ENCODE results near the gene MANSC4. TPM values are rescaled to one million over a fixed set of nuclear protein-coding genes. Genes with fewer than 3 reads are reported as not detected.
"Not testable (repeated sequence)": the region's sequence is repeated elsewhere in the genome, so short reads cannot be mapped to it uniquely, and the experiment has no call there.

MANSC4 gene
- total and polyA plus RNA-seq, 2 donors (not counting 1 experiment from before 2014, with no cell fraction given), result 0.25 TPM; not detected in 1

- Mint-ChIP-seq H3K4me3 (no peak overlapping the region), H3K27ac (no peak overlapping the region), H3K9me3 (ENCODE audit: insufficient read depth) (no peaks in the 10 kb centered on the region), H3K4me1 (no peaks in the 10 kb centered on the region), H3K27me3 (no peaks in the 10 kb centered on the region)
- DNase-seq (no peak), ATAC-seq (ENCODE audit: low read depth) (no peak)
- H3K4me1 ChIP-seq (ENCODE audit: control insufficient read depth in 2 of 2, insufficient read depth in 2 of 2, low read length in 2 of 2), result no peaks in the 10 kb centered on the region
- no peaks in the 10 kb centered on the region for H3K27me3 ChIP-seq (replicated peaks in 1 of 4; ENCODE audit: control extremely low read depth in 1 of 4, control insufficient read depth in 3 of 4, insufficient read depth in 4 of 4, low read length in 3 of 4)
- H2AFZ ChIP-seq (ENCODE audit: insufficient read depth, low read depth, low read length, poor library complexity, severe bottlenecking), result no peak overlapping the region
- ChIA-PET POLR2A (no interaction called here), CTCF (no interaction called here)
- H3K36me3 ChIP-seq (replicated peaks in 1 of 2; ENCODE audit: control extremely low read depth in 1 of 2, control insufficient read depth in 1 of 2, extremely low read depth in 1 of 2, insufficient read depth in 2 of 2, low read length in 1 of 2), result peaks cover 2 to 24% of the 10 kb centered on the region in 2 experiments
- WGBS (ENCODE audit: insufficient coverage), result over 99% methylated on average over 13 of the region's 15 CpGs
- H3K4me2 ChIP-seq (replicated peaks; ENCODE audit: low read depth, low read length, poor library complexity, severe bottlenecking), result no peak overlapping the region
- intact Hi-C loops (cut with micrococcal nuclease), result no loop called here
- TF ChIP-seq EZH2 (IDR thresholded peaks at IDR 0.05; ENCODE audit: borderline replicate concordance, insufficient read depth, low read depth, low read length, poor library complexity, severe bottlenecking), result no peak
- TF ChIP-seq, protein P1, sequence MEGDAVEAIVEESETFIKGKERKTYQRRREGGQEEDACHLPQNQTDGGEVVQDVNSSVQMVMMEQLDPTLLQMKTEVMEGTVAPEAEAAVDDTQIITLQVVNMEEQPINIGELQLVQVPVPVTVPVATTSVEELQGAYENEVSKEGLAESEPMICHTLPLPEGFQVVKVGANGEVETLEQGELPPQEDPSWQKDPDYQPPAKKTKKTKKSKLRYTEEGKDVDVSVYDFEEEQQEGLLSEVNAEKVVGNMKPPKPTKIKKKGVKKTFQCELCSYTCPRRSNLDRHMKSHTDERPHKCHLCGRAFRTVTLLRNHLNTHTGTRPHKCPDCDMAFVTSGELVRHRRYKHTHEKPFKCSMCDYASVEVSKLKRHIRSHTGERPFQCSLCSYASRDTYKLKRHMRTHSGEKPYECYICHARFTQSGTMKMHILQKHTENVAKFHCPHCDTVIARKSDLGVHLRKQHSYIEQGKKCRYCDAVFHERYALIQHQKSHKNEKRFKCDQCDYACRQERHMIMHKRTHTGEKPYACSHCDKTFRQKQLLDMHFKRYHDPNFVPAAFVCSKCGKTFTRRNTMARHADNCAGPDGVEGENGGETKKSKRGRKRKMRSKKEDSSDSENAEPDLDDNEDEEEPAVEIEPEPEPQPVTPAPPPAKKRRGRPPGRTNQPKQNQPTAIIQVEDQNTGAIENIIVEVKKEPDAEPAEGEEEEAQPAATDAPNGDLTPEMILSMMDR (IDR thresholded peaks at IDR 0.05), result no peak
- H3K9me3 ChIP-seq (ENCODE audit: control extremely low read depth in 1 of 3, control insufficient read depth in 2 of 3, insufficient read depth in 1 of 3, low read length in 2 of 3), result no peaks in the 10 kb centered on the region
- H4K20me1 ChIP-seq (ENCODE audit: control insufficient read depth, insufficient read depth, low read length, poor library complexity, severe bottlenecking), result no peaks in the 10 kb centered on the region
- no peaks in the 10 kb centered on the region for H3K79me2 ChIP-seq (ENCODE audit: control insufficient read depth, insufficient read depth, low read length)
- H3K4me3 ChIP-seq (ENCODE audit: control extremely low read depth in 1 of 5, extremely low read depth in 1 of 5, insufficient read depth in 1 of 5, low read depth in 2 of 5, low read length in 4 of 5), result no peak overlapping the region
- H3K27ac ChIP-seq (ENCODE audit: low read length in 2 of 2), result no peak overlapping the region
- no peak overlapping the region for H3K9ac ChIP-seq (ENCODE audit: low read length)
Observed at GRCh38 chr12:27751386-27752047, 28.5 kb downstream of the MANSC4 start.

DNA sequence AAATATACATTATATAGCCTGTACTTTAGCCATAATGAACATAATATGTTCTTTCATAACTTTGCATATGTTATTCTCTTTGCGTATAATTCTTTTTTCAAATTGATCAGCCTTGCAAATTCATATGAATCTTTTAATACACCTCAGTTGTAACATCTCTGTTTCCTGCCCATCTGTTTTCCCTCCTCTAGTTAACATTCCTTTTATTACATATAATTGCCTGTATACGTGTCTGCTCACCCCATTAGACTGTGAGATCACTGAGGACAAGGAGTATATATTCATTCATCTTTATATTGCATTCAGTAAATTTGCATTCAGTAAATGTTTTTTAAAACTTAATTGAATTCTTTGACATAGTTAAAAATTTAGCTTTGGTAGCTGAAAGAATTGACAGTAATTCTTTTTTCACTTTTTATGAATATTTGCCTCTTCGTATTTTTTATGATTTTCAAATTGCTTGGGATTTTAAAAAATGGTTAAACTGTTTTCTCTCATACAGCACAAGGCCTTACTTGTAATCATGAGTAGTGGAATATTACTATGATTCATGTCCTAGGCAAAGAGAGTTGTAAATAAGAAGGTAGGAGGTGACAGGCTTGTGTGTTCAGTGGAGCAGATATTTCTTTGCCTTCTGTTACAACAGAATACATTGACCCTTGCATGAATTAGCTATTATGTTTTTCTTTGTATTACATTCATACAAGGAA, 32.8 kb downstream of the MANSC4 start:
- POLR2A ChIA-PET, result no interaction called here
- DNase-seq (no peak), ATAC-seq (ENCODE audit: low read depth) (no peak)
- H3K4me3 Mint-ChIP-seq, result no peak overlapping the region
- Histone ChIP-seq H3K9me3 (ENCODE audit: control extremely low read depth in 1 of 3, control insufficient read depth in 2 of 3, insufficient read depth in 1 of 3, low read length in 2 of 3) (no peaks in the 10 kb centered on the region), H3K27ac (ENCODE audit: low read length in 2 of 2) (no peak overlapping the region), H3K4me2 (replicated peaks; ENCODE audit: low read depth, low read length, poor library complexity, severe bottlenecking) (no peak overlapping the region), H3K36me3 (replicated peaks in 1 of 2; ENCODE audit: control extremely low read depth in 1 of 2, control insufficient read depth in 1 of 2, extremely low read depth in 1 of 2, insufficient read depth in 2 of 2, low read length in 1 of 2) (peaks cover 10 to 21% of the 10 kb centered on the region in 2 experiments), H3K4me3 (ENCODE audit: control extremely low read depth in 1 of 5, extremely low read depth in 1 of 5, insufficient read depth in 1 of 5, low read depth in 2 of 5, low read length in 4 of 5) (no peak overlapping the region), H4K20me1 (ENCODE audit: control insufficient read depth, insufficient read depth, low read length, poor library complexity, severe bottlenecking) (no peaks in the 10 kb centered on the region), H3K9ac (ENCODE audit: low read length) (no peak overlapping the region), H3K27me3 (replicated peaks in 1 of 4; ENCODE audit: control extremely low read depth in 1 of 4, control insufficient read depth in 3 of 4, insufficient read depth in 4 of 4, low read length in 3 of 4) (no peaks in the 10 kb centered on the region), H3K4me1 (ENCODE audit: control insufficient read depth in 2 of 2, insufficient read depth in 2 of 2, low read length in 2 of 2) (no peaks in the 10 kb centered on the region), H3K79me2 (ENCODE audit: control insufficient read depth, insufficient read depth, low read length) (no peaks in the 10 kb centered on the region), H2AFZ (ENCODE audit: insufficient read depth, low read depth, low read length, poor library complexity, severe bottlenecking) (no peak overlapping the region)
- intact Hi-C loops (cut with micrococcal nuclease), result no loop called here
- TF ChIP-seq, protein P1 (IDR thresholded peaks at IDR 0.05), result no peak
- TF ChIP-seq EZH2 (IDR thresholded peaks at IDR 0.05; ENCODE audit: borderline replicate concordance, insufficient read depth, low read depth, low read length, poor library complexity, severe bottlenecking), result no peak
- no peak overlapping the region for H3K27ac Mint-ChIP-seq
- WGBS (ENCODE audit: insufficient coverage), result 100% methylated on average over 1 of the region's 3 CpGs
- no peaks in the 10 kb centered on the region for H3K9me3 Mint-ChIP-seq (ENCODE audit: insufficient read depth)
- CTCF ChIA-PET, result interaction anchor here (1.0 kb wide), 1 partner anchor 192 kb away, joined by 3 read pairs; no protein-coding TSS in a partner anchor
- no peaks in the 10 kb centered on the region for H3K27me3 Mint-ChIP-seq
- no peaks in the 10 kb centered on the region for H3K4me1 Mint-ChIP-seq

GRCh38 chr12:27745734-27746133, 34.3 kb downstream of the MANSC4 start:
- DNase-seq; H3K27ac Mint-ChIP-seq; H3K27me3 ChIP-seq (replicated peaks in 1 of 4; ENCODE audit: control extremely low read depth in 1 of 4, control insufficient read depth in 3 of 4, insufficient read depth in 4 of 4, low read length in 3 of 4); H3K27me3 Mint-ChIP-seq; H3K4me3 ChIP-seq (ENCODE audit: control extremely low read depth in 1 of 5, extremely low read depth in 1 of 5, insufficient read depth in 1 of 5, low read depth in 2 of 5, low read length in 4 of 5); ATAC-seq (ENCODE audit: low read depth); H3K9me3 Mint-ChIP-seq (ENCODE audit: insufficient read depth); intact Hi-C loops (cut with micrococcal nuclease); H3K9ac ChIP-seq (ENCODE audit: low read length); H3K4me2 ChIP-seq (replicated peaks; ENCODE audit: low read depth, low read length, poor library complexity, severe bottlenecking); H3K4me1 ChIP-seq (ENCODE audit: control insufficient read depth in 2 of 2, insufficient read depth in 2 of 2, low read length in 2 of 2); H3K79me2 ChIP-seq (ENCODE audit: control insufficient read depth, insufficient read depth, low read length); H2AFZ ChIP-seq (ENCODE audit: insufficient read depth, low read depth, low read length, poor library complexity, severe bottlenecking); H3K4me3 Mint-ChIP-seq; H3K27ac ChIP-seq (ENCODE audit: low read length in 2 of 2); H3K4me1 Mint-ChIP-seq; H3K9me3 ChIP-seq (ENCODE audit: control extremely low read depth in 1 of 3, control insufficient read depth in 2 of 3, insufficient read depth in 1 of 3, low read length in 2 of 3); POLR2A ChIA-PET; H4K20me1 ChIP-seq (ENCODE audit: control insufficient read depth, insufficient read depth, low read length, poor library complexity, severe bottlenecking): not testable (repeated sequence)
- 100% methylated on average over 1 of the region's 1 CpG for WGBS (ENCODE audit: insufficient coverage)
- H3K36me3 ChIP-seq (replicated peaks in 1 of 2; ENCODE audit: control extremely low read depth in 1 of 2, control insufficient read depth in 1 of 2, extremely low read depth in 1 of 2, insufficient read depth in 2 of 2, low read length in 1 of 2), result peaks cover 10 to 25% of the 10 kb centered on the region in 2 experiments
- CTCF ChIA-PET, result interaction anchor here (0.6 to 1.5 kb wide), 3 partner anchors 35 to 193 kb away, joined by 3 read pairs; partner anchors contain the start of genes KLHL42 and MANSC4
